GM12878 (cell line): ENCODE data around the gene MGLL. TPM values are rescaled to one million over a fixed set of nuclear protein-coding genes. Genes with fewer than 3 reads are reported as not detected.

Source experiments
- ATAC-seq: fragments of 200-7000 bp; cut with Tn5 transposase; 3 replicates; pipeline ENCODE4 v1.9.1; 2020; ENCODE audit warnings: mild to moderate bottlenecking, moderate library complexity
- BruUV-seq: library from RNA; stranded (reverse); fragments of 400-500 nt; replicated peaks from 2 replicates; lab custom pipeline; 2021; lab: Mats Ljungman, UMichigan
- CTCF ChIA-PET: fragments of 300-600 bp; sonication (Branson Sonifier 250); formaldehyde crosslinking; extraction: SDS; loops from one replicate; lab custom pipeline; 2021; ENCODE audit warnings: inconsistent platforms; lab: Yijun Ruan, JAX
- POLR2A ChIA-PET: fragments of 350-600 bp; formaldehyde crosslinking; extraction: SDS; loops from one replicate; lab custom pipeline; 2021; ENCODE audit warnings: inconsistent platforms; lab: Charles Lee
- RAD21 ChIA-PET: fragments of 300-600 bp; sonication (Branson Sonifier 250); formaldehyde crosslinking; loops from one replicate; lab custom pipeline; 2023; ENCODE audit warnings: antibody characterized with exemption; ENCODE audit not compliant: unreplicated experiment; lab: Charles Lee
- SMC1A ChIA-PET: fragments of 300-600 bp; sonication (Branson Sonifier 250); formaldehyde crosslinking; loops from one replicate; lab custom pipeline; 2023; ENCODE audit not compliant: unreplicated experiment, uncharacterized antibody; lab: Charles Lee
- DNase-seq: peaks from one replicate; pipeline ENCODE4 v3.0.0-alpha.2; 2011; ENCODE audit warnings: low read depth, low spot score
- FAIRE-seq: peaks from 3 replicates; lab custom pipeline; 2011; peaks lifted over from hg19 to GRCh38; lab: Jason Lieb, UNC
- H2AFZ ChIP-seq: 2 replicates; pipeline ENCODE4 v1.6.0; 2011; ENCODE audit warnings: low read depth, low read length, control low read depth; ENCODE audit not compliant: control insufficient read depth
- H3K27ac ChIP-seq: 2 replicates; pipeline ENCODE4 v1.5.1; 2011; ENCODE audit warnings: control low read depth; ENCODE audit not compliant: control insufficient read depth, insufficient read depth
- H3K27me3 ChIP-seq, 2 experiments: replicated peaks in 1 of 2; 2 replicates each; pipeline versions ENCODE4 v1.6.0 to v1.6.1; 2011; ENCODE audit warnings: low read length in 1 of 2; ENCODE audit not compliant: control insufficient read depth in 2 of 2, insufficient read depth in 2 of 2
- H3K36me3 ChIP-seq, 2 experiments: 2 replicates each; pipeline ENCODE4 v1.5.1; 2011; ENCODE audit warnings: low read length in 1 of 2; ENCODE audit not compliant: control insufficient read depth in 2 of 2, insufficient read depth in 2 of 2
- H3K4me1 ChIP-seq: 2 replicates; pipeline ENCODE4 v1.6.1; 2011; ENCODE audit warnings: mild to moderate bottlenecking, low read length, moderate library complexity, mixed read lengths; ENCODE audit not compliant: control insufficient read depth, insufficient read depth
- H3K4me2 ChIP-seq: 2 replicates; pipeline ENCODE4 v1.6.0; 2011; ENCODE audit warnings: control low read depth; ENCODE audit not compliant: control insufficient read depth, insufficient read depth
- H3K4me3 ChIP-seq: fragments of 200-600 bp; sonication (generic); 2 replicates; pipeline ENCODE4 v1.5.1; 2016
- H3K79me2 ChIP-seq: 2 replicates; pipeline ENCODE4 v1.6.0; 2011; ENCODE audit warnings: low read length; ENCODE audit not compliant: control insufficient read depth, insufficient read depth
- H3K9ac ChIP-seq: 2 replicates; pipeline ENCODE4 v1.8.0; 2011; ENCODE audit warnings: low read length, control low read depth, mixed read lengths; ENCODE audit not compliant: control insufficient read depth, insufficient read depth
- H3K9me3 ChIP-seq: replicated peaks from 3 replicates; pipeline ENCODE4 v1.5.1; 2011; ENCODE audit warnings: mild to moderate bottlenecking, low read length; ENCODE audit not compliant: control insufficient read depth, insufficient read depth
- H4K20me1 ChIP-seq: 2 replicates; pipeline ENCODE4 v1.6.0; 2011; ENCODE audit not compliant: control insufficient read depth, insufficient read depth
- BCL3 ChIP-seq: IDR thresholded peaks from 2 replicates; pipeline ENCODE4 v1.6.1; 2011; ENCODE audit warnings: borderline replicate concordance, low read depth, mild to moderate bottlenecking, moderate library complexity, low read length; ENCODE audit not compliant: insufficient read depth, poor library complexity, severe bottlenecking
- CBX3 ChIP-seq: fragments of 200-600 bp; sonication (generic); IDR thresholded peaks from 2 replicates; pipeline ENCODE4 v1.6.1; 2016; ENCODE audit warnings: low read depth, borderline replicate concordance
- CBX5 ChIP-seq: sonication (generic); IDR thresholded peaks from 2 replicates; pipeline ENCODE4 v1.6.1; 2016; ENCODE audit warnings: low read depth, moderate library complexity, mild to moderate bottlenecking, inconsistent platforms
- CREB1 ChIP-seq: IDR thresholded peaks from 2 replicates; pipeline ENCODE4 v1.6.1; 2012; ENCODE audit warnings: low read depth, mild to moderate bottlenecking, inconsistent platforms
- IRF4 ChIP-seq: IDR thresholded peaks from 2 replicates; pipeline ENCODE4 v1.6.1; 2011; ENCODE audit warnings: low read depth, low read length
- NRF1 ChIP-seq: conservative IDR thresholded peaks from 2 replicates; pipeline ENCODE4 v1.6.1; 2011; ENCODE audit warnings: mild to moderate bottlenecking, low read depth, low read length, improper control_type of control experiment
- SMAD1 ChIP-seq: fragments of 450-650 bp; IDR thresholded peaks from 2 replicates; pipeline ENCODE4 v1.6.1; 2018; ENCODE audit warnings: mild to moderate bottlenecking, low read depth; ENCODE audit not compliant: partially characterized antibody
- ZBTB33 ChIP-seq: fragments of 450-650 bp; IDR thresholded peaks from 2 replicates; pipeline ENCODE4 v1.6.1; 2017; ENCODE audit warnings: mild to moderate bottlenecking
- WGBS: methylation state at CpG from one replicate; pipeline ENCODE4 v1.1.6; 2016; ENCODE audit warnings: low lambda C conversion rate; ENCODE audit not compliant: insufficient replicate concordance, insufficient coverage; ENCODE audit errors: missing lambda C conversion rate; 5-methylcytosine and 5-hydroxymethylcytosine counted together
- in situ Hi-C: fragments of 300-500 bp; cut with MboI; formaldehyde crosslinking; loops from 9 replicates; pipeline ENCODE4 v1.14.3; 2018; ENCODE audit warnings: mixed read lengths
- intact Hi-C: fragments of 100-400 bp; cut with micrococcal nuclease; formaldehyde crosslinking; loops from one replicate; pipeline ENCODE4 v1.14.2; 2022; ENCODE audit not compliant: unreplicated experiment
- polyA plus RNA-seq, 11 experiments: library from polyadenylated mRNA; depleted of rRNA in 4 of 11; unstranded in 6 of 11; stranded (reverse) in 5 of 11; fragments of >200 nt; fragmentation: Nextera tagmentation in 4 of 11; fragmentation: Illumina TruSeq in 1 of 11; extraction: Ambion mirVana in 4 of 11; extraction: Trizol in 1 of 11; gene quantifications; 1 replicate in 1 of 11; 2 replicates in 10 of 11; pipeline versions ENCODE4 v1.2.1 to v1.2.3, GENCODE V29; 2011 to 2016; ENCODE audit warnings: inconsistent platforms in 2 of 11, missing spikeins in 2 of 11, low read depth in 1 of 11
- total RNA-seq, 4 experiments: library from RNA; depleted of rRNA in 3 of 4; stranded (reverse); fragments of >200 nt in 3 of 4; fragmentation: Illumina TruSeq in 1 of 4; extraction: Trizol in 1 of 4; gene quantifications; 2 replicates each; pipeline versions ENCODE4 v1.2.1 to v1.2.3, GENCODE V29; 2013 to 2021
- TF ChIP-seq, protein P1 (sequence below): IDR thresholded peaks from 2 replicates; pipeline ENCODE4 v1.6.1; 2011; ENCODE audit warnings: borderline replicate concordance, low read depth, mild to moderate bottlenecking, moderate library complexity, mixed read lengths, low read length; ENCODE audit not compliant: insufficient read depth; ENCODE audit errors: extremely low read length

The MGLL gene
- total and polyA plus RNA-seq, 10 of the 15 experiments (the other 5 are each of a cell fraction or from before 2014, with no cell fraction given): 44.9 to 177 (median 72.9) TPM

- 94% methylated on average over 21 of the region's 21 CpGs for WGBS
- SMC1A ChIA-PET: interaction anchor here (1.0 kb wide), 1 partner anchor 281 kb away, joined by 4 read pairs; no protein-coding TSS in a partner anchor
- TF ChIP-seq ZBTB33 (no peak), BCL3 (no peak), SMAD1 (no peak), IRF4 (no peak), CBX3 (no peak), NRF1 (no peak), CBX5 (no peak), CREB1 (no peak)
- TF ChIP-seq, protein P1, sequence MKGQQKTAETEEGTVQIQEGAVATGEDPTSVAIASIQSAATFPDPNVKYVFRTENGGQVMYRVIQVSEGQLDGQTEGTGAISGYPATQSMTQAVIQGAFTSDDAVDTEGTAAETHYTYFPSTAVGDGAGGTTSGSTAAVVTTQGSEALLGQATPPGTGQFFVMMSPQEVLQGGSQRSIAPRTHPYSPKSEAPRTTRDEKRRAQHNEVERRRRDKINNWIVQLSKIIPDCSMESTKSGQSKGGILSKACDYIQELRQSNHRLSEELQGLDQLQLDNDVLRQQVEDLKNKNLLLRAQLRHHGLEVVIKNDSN: no peak
- FAIRE-seq (no peak), DNase-seq (no peak), ATAC-seq (no peak)
- CTCF ChIA-PET: interaction anchor here (0.8 kb wide), 1 partner anchor 14 kb away, joined by 3 read pairs; no protein-coding TSS in a partner anchor
- H3K4me3 ChIP-seq: no peak overlapping the region
- no peak overlapping the region for H3K4me2 ChIP-seq
- H3K9ac ChIP-seq: no peak overlapping the region
- no peaks in the 10 kb centered on the region for H4K20me1 ChIP-seq
- BruUV-seq: no TSS peak
- H3K27me3 ChIP-seq: no peaks in the 10 kb centered on the region
- no peaks in the 10 kb centered on the region for H3K79me2 ChIP-seq
- H3K27ac ChIP-seq: no peak overlapping the region
- H3K4me1 ChIP-seq: peaks cover 34% of the 10 kb centered on the region
- RAD21 ChIA-PET: interaction anchor here (0.6 kb wide), 1 partner anchor 144 kb away, joined by 3 read pairs; no protein-coding TSS in a partner anchor
- in situ Hi-C loops: no loop called here
- no peaks in the 10 kb centered on the region for H3K36me3 ChIP-seq
- intact Hi-C loops: no loop called here
- H3K9me3 ChIP-seq: no peaks in the 10 kb centered on the region
- POLR2A ChIA-PET: no interaction called here
- H2AFZ ChIP-seq: no peak overlapping the region
These were observed 142.1 kb downstream of the MGLL start for GRCh38 chr3:127680146-127680661.
